Measurements from ENCODE around the gene CSMD2.

CSMD2 gene

DNA sequence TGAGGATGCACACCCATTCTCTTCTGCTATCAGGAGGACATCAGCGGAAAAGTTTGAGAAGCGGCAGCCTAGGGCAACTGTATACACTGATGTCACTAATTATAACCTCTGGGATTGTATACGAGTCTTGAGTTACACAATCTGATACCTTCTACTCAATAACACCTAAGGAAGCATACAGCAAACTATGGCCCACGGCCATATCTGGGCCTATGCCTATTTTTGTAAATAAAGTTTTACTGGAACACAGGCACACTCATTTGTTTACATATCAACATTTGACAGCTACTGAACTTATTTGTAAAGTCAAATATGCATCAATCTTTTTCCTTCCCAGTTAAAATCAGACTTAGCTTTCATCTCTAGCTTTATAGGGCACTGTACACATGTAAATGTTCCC, 505.4 kb downstream of the CSMD2 start:
- in situ Hi-C loops (cut with MboI; ENCODE audit: low sequenced_read_pairs): no loop called here

DNA sequence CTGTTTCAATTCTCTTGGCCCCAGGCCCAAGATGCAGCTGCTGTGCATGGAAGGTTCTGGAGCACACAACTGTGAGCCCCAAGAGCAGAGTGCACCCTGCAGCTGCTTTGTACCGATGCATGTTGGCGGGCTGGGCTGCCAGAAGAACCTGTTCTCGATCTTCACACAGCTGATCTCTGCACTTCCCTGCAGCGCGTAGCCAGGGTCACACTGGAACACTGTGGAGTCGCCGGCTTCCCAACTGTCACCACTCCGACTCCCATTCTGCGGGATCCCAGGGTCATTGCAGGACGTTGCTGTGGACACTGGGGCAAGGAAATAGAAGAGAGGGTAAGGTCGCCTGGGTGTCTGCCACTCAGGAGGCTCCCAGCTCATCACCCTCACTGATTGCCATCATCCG, 507.2 kb downstream of the CSMD2 start:
- in situ Hi-C loops (cut with MboI; ENCODE audit: low sequenced_read_pairs): no loop called here

DNA sequence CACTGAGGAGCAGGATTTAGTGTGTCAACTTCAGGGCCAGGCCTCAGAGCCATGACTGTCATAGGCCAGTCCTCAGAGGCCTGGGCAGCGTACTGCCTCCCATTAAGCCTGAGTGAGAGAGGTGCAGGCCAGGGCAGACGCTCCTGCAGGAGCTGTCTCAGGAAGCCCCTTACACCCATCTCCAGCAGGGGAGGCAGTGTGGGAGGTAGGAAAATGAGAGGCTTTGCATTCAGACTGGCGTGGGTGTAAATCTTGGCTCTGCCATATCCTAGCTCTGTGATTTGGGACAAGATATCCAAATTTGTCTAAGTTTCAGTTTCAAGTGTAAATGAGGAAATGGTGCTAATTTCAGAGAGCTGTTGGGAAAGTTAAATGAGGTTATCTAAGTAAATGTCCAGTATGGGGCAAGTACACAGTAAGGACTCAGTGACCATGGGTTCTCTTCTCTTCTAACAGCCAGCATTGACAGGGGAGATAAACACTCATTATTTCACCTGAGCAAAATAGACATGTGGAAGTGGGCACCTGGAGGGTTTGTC, 508.5 kb downstream of the CSMD2 start:
- in situ Hi-C loops (cut with MboI; ENCODE audit: low sequenced_read_pairs): no loop called here

DNA sequence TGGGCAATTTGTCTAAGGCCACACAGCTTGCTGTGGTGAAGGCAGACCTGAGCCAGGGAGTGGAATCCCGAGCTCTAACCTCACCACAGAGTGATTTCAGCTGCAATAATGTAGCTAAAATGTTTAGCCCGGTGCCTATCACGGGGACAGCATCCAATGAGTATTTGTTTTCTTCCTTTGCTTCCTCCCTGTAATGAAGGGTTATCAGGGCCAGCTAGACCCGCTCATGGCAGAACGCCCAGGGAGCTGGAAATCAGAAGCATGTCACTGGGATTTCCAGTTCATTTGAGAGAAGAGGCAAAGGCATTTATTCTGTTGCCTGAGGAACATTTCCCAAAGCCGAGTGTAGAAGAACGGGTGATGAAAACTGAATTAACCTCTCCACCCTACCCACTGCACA, 509.5 kb downstream of the CSMD2 start:
- in situ Hi-C loops (cut with MboI; ENCODE audit: low sequenced_read_pairs): no loop called here

DNA sequence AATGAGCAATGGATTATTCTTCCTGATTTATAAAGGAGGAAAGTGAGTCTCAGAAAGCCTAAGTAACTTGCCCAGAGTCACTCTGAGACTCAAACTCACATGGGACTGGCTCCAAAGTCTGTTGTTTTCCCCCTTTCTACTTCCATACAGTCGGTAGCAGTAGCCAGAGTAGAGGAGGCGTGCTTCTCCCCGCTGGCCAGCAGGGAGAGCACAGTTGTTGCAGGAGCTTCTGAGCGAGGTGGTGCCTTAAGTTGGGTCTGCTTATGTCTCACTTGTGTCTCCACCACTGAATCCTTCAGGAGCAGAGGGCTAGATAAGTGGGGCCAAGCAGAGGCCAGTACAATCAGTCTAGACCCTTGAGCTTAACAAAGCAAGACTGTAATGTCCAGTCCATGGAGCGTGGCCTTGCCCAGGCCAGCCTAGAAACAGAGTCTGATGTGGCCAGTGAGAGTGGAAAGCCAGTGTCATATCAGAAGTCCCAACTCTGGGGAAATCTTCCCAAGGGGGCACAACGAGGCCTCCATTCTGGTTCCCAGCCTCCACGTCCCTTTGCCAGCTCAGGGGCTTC, 510.7 kb downstream of the CSMD2 start:
- in situ Hi-C loops (cut with MboI; ENCODE audit: low sequenced_read_pairs): no loop called here

DNA sequence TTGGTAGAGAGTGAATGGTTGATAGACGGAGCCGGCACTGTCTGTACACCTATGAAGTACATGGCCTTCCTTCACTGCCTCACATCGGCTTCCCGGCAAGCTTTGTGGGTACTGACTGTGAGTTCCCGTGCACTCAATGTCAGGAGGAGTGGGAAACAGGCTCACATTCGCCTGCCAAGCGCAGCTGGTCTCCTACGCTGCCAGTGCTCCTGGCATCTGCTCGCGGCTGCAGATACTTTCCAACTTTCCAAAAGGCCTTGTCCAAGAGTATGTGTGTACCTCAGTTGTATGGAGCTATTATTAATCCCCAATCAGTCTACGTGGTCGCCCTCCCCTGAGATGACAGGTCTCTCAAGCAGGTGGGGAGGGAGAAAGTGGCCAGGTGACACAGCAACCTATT, 511.8 kb downstream of the CSMD2 start:
- in situ Hi-C loops (cut with MboI; ENCODE audit: low sequenced_read_pairs): no loop called here

DNA sequence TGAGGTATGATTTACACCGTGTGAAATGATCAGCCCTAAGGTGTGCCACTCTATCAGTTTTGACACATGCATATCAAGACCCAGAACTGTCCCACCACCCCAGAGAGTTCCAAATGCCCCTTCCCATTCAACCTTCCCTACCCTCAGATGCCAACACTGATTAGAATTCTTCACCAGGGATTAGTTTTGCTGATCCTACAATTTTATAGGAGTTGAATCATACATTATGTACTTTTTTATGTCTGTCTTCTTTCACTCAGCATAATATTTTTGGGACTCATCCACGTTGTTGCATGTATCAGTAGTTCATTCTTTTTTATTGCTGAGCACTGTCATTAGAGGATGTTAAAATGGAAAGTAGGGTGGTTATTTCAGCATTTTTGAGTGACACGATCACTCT, 514.3 kb downstream of the CSMD2 start:
- in situ Hi-C loops (cut with MboI; ENCODE audit: low sequenced_read_pairs): no loop called here

DNA sequence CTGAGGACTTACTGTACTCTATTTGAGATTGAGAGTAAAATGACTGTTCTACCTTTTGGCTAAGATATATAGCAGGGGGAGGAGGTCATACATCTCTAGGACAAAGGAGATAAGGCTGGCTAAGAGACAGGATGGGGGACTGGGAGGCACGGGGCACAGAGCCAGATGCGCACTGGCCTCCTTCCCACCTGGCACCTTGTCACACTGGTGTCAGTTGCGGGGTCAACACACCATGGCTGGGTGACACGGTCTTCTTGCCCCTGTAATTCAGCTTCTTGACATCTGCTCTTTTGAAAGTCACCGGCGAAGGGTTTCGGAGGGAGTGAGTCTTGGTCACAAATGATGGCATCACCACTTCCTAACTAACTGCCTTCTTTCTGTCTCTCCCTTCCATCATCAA, 515.3 kb downstream of the CSMD2 start:
- in situ Hi-C loops (cut with MboI; ENCODE audit: low sequenced_read_pairs): loop anchor here (25.0 kb wide), 1 partner anchor 938 kb away; no protein-coding TSS in a partner anchor

DNA sequence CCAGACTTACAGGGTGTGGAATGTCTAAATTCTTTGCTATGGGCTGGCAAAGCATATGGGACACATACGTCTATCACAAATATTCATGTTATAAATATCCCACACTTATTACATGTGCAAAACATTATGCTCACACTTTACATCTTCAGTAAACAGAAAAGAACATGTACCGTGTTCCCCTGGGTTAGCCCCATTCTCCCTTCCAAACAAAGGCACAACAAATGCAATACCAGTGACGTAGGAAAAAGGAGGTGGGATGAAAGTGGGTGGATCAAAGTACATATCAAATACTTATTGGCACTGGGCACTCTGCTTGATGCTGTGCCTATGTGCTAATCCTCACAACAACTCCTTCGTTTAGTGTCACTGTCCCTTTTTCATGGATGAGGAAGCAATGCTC, 521.8 kb downstream of the CSMD2 start:
- in situ Hi-C loops (cut with MboI; ENCODE audit: low sequenced_read_pairs): loop anchor here (25.0 kb wide), 1 partner anchor 944 kb away; no protein-coding TSS in a partner anchor

DNA sequence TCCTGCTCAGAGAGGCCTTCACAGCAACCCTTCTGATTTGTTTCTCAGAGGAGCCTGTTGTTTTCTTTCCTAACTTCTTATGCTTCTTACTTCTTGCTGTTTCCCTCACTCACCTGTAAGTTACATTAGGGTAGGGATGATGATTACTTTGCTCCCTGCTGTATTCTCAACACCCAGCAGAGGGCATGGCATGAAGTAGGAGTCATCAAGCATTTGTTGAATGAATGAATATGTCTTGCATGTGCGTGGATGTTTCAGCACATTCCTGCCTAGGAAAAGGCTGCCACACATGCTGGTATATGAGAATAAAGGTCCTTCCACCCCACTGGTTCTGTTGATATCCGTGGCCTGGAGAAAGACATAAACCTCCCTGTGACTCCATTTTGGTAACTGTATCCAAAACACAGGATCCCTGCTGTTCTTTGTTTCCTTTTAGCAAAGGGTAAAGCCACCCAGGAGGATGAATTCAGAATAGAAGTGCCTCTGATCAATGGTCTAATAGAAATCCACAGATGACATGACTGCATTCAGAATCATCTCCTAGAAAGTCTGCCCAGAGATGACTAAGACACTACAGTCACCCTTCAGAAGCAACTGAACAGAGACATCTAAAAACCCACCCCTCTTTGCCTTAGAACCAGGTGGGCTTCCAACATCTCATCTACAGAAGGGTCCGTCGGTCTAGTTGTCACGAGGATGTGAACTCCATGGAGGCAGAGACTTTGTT, 523.8 kb downstream of the CSMD2 start:
- in situ Hi-C loops (cut with MboI; ENCODE audit: low sequenced_read_pairs): loop anchor here (25.0 kb wide), 1 partner anchor 946 kb away; no protein-coding TSS in a partner anchor

DNA sequence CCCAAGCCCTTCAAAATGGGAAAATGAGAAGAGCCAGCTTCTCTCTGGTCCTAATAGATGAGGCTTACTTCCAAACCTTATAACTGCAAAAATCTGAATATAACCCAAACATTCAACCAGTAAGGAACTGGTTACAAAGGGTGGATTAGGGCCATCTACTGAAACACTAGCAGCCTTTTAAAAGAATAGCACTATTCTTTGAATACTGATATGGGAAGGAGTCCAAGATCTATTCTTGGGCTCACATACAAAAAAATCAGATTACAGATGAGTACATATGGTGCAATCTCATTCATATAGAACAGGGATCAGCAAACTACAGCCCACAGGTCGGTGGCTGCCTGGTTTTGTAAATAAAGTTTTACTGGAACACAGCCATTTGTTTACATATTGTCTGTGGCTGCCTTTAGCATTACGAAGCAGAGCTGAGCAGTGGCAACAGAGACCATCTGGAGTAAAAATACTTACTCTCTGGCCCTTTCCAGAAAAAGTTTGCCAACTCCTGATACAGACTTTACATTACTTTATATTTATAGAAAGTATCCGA, 524.8 kb downstream of the CSMD2 start:
- in situ Hi-C loops (cut with MboI; ENCODE audit: low sequenced_read_pairs): loop anchor here (25.0 kb wide), 1 partner anchor 947 kb away; no protein-coding TSS in a partner anchor

DNA sequence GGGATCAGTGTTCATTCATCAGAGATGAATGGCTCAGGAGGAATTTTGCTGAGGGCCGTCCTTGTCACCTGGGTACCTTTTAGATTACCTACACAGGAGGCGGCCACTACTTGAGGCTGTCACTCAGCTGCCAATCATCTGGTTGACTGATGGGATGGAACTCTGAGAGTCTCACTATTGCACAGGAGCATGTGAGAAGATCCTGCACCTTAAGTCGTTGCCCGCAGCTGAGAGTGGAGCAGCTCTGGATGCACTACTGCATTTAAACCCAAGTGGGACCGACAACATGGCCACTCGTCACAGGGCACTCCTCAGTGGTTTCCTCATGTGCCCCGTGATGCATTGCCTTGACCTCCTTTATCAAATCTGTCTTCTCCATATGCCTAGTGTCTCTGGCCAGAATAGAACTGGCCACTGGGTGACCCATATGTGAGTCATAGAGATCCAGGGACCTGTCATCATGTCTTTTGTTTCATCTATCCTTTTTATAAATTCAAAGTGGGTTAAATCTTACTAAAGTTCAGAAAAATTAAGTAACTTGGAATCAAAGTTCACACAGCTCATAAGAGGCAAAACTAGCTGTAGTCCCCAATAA, 527.1 kb downstream of the CSMD2 start:
- in situ Hi-C loops (cut with MboI; ENCODE audit: low sequenced_read_pairs): loop anchor here (25.0 kb wide), 1 partner anchor 949 kb away; no protein-coding TSS in a partner anchor

DNA sequence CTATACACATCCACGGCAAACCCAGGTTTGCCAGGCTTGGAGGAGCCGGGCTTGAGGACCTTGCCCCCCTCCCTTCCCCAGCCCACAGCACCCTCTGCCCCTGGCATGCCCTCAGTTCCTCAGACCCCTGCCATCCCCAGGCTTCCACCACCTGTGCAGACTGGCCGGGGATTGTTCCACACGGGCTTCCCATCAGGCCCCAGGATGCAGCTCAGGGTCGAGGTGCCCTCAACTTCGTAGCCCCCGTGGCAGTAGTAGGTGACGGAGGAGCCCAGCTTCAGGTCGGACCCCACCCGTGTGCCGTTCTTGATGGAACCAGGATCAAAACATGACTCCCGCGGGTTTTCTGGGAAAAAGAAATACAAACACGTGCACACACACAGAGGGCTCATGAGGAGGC, 528.8 kb downstream of the CSMD2 start:
- in situ Hi-C loops (cut with MboI; ENCODE audit: low sequenced_read_pairs): loop anchor here (25.0 kb wide), 1 partner anchor 951 kb away; no protein-coding TSS in a partner anchor

DNA sequence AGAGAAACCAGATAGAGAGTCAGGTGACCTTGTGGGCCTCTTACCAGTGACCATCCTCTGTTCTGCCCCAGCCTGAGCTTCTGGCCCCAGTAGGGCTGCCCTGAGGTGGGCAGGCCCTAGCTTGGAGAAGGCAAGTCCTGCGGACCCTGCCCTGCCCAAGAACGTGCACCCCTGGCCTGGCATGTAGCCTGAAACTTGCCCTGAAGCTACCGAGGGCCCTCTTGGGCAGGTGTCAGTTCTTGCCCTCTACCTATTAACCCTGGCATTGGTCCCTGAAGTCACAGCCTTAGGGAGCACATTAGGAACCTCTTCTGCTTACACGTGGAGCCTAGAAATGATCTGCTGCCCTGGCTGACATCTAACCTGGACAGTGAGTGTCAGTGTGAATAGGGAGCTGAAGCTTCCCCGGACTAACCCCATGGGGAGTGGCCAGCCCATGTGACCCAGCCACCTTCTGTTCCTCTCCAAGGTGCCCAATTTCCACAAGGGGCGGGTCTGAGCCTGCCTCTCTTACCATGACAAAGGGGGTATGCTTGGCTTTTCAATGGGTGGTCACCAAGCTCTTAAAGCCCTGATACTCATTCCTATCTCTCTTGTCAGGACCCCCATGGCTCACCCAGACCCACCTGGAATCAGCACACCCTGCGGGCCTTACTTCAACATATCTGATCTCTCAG, 529.6 kb downstream of the CSMD2 start:
- in situ Hi-C loops (cut with MboI; ENCODE audit: low sequenced_read_pairs): loop anchor here (25.0 kb wide), 1 partner anchor 952 kb away; no protein-coding TSS in a partner anchor

DNA sequence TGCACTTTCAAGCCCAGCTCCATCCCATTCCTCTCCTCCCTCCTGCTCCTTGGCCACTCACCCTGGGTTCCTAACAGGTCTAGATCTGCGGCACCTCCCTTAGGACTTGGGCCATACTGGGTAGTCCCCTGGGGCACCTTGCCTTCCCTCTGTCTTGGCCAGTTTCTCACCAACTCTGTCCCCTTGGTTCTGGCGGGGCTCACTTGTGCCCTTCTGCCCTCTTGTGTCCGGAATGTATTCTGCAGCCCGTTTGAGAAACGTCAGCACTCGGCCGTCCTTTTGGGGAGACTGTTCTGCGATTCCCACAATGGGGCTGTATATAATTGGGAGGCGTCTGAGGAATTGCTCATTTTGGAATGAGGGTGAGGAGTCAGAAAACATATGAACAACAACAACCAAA, 530.2 kb downstream of the CSMD2 start:
- in situ Hi-C loops (cut with MboI; ENCODE audit: low sequenced_read_pairs): loop anchor here (25.0 kb wide), 1 partner anchor 952 kb away; no protein-coding TSS in a partner anchor

DNA sequence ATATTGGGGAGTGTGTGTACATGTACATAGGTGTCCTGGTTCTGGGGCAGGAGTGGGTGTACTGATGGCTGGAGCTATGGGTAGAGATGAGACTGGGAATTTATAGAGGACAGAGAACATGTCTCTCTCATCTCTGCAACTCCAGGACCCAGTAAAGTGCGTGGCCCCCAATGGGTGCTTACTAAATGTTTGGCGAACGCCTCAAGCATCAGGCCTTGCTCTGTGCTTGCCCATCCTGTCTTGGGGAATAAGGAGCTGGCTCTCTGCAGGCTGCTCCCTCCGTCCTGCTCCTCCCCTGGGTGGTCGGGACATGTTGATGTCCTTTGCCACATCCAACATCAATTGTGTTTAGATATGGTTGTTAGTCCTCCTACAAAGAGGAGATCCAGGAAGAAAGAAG, 530.9 kb downstream of the CSMD2 start:
- in situ Hi-C loops (cut with MboI; ENCODE audit: low sequenced_read_pairs): loop anchor here (25.0 kb wide), 1 partner anchor 953 kb away; no protein-coding TSS in a partner anchor

DNA sequence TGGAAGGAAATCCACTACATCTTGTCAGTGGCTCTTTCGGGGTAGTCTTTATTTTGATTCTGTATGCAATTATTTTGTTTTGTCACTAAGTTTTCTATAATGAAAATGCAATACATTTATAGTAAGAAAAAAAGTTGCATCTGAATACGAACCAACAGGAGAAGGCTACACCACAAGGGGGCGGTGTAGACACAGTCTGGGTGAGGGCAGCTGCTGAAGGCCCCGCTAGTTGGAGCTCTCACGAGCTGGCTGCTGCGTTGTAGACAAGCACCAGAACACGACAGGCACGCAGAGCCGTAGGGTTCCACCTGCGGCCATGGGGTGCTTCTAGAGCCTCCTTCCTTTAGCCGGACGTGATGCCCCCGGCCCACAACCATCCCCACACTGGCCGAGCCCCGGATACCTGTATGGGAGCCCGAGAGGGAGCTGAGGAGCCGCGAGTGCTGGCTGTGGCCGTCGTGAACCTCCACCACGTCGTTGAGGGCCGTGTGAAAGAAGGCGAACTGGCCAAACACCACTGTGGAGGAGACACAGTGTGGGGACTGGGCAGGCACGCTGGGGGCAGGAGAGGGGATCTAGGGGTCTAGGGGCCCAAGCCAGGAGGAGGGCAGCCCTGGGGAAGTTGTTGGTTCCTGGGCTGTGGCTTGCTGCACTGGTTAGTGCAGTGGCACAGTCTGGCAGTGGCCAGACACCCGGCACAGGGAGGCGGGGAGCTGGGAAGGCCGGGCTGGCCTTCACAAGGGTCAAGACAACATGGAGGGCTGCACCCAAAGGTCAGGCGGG, 531.8 kb downstream of the CSMD2 start:
- in situ Hi-C loops (cut with MboI; ENCODE audit: low sequenced_read_pairs): loop anchor here (25.0 kb wide), 1 partner anchor 954 kb away; no protein-coding TSS in a partner anchor

DNA sequence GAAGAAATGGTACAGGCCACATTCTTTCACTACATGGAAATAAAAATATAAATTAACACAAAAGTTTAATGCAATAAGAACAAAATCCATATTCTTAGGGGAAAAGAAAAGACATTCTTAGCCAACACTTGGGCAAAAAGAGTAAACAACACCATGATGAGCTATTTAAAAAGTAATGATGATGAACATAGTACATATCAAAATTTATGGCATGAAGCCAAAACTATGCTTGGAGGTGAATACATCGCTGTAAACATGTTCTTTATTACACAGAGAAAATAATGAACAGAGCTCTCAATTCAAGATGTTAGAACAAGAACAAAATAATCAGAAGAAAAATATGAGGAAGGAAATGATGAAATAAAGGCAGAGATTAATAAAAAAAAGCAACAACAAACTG, 534.3 kb downstream of the CSMD2 start:
- in situ Hi-C loops (cut with MboI; ENCODE audit: low sequenced_read_pairs): loop anchor here (25.0 kb wide), 1 partner anchor 957 kb away; no protein-coding TSS in a partner anchor

DNA sequence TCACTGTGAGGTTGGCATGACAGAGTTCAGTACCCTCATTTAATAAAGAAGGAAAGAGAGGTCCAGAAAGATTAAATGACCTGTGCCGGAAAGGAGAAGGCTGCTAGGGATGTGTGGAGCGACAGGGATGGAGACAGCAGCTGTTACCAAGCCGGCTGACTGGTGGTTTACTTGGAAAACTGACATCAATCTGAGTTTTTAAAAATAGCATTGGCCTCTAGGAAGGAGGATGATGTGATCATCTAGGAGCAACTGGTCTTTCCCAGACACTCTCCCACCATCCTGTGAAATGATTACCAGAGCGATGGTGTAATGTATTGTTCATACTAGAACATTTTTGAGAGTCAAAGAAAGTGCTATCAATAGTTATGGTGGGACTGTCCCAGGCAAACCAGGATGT, 538.2 kb downstream of the CSMD2 start:
- in situ Hi-C loops (cut with MboI; ENCODE audit: low sequenced_read_pairs): loop anchor here (25.0 kb wide), 1 partner anchor 960 kb away; no protein-coding TSS in a partner anchor

Data from HL-60/S4 treated with phorbol 12-myristate 13-acetate at 8.2 ng/mL for 4 days and 3 days (cell line).